Activated naive CD4-positive, alpha-beta T cell treated with anti-CD3 and anti-CD28 coated beads for 36 hours (primary cell): ENCODE data around the gene VPS37C. TPM values are rescaled to one million over a fixed set of nuclear protein-coding genes. Genes with fewer than 3 reads are reported as not detected.
"Not testable (repeated sequence)": the region's sequence is repeated elsewhere in the genome, so short reads cannot be mapped to it uniquely, and the experiment has no call there.

Source experiments
- CTCF ChIA-PET: fragments of 350-600 bp; sonication (Branson Sonifier 250); formaldehyde crosslinking; loops from one replicate; lab custom pipeline; 2021; ENCODE audit warnings: antibody characterized with exemption; lab: Charles Lee
- DNase-seq: peaks from one replicate; pipeline ENCODE4 v3.0.0-alpha.2; 2020
- H3K27ac Mint-ChIP-seq: one replicate; pipeline ENCODE4 v1.8.0; 2021; ENCODE audit warnings: mild to moderate bottlenecking, mixed read lengths
- H3K27me3 Mint-ChIP-seq: one replicate; pipeline ENCODE4 v1.8.0; 2021; ENCODE audit warnings: low read depth, mixed read lengths
- H3K36me3 Mint-ChIP-seq: one replicate; pipeline ENCODE4 v1.8.0; 2021; ENCODE audit warnings: low read depth, mixed read lengths
- H3K4me1 Mint-ChIP-seq: one replicate; pipeline ENCODE4 v1.8.0; 2021; ENCODE audit warnings: low read depth, mixed read lengths
- H3K4me3 Mint-ChIP-seq: one replicate; pipeline ENCODE4 v1.8.0; 2021; ENCODE audit warnings: mild to moderate bottlenecking, moderate library complexity, mixed read lengths
- H3K9me3 Mint-ChIP-seq: one replicate; pipeline ENCODE4 v1.8.0; 2021; ENCODE audit warnings: mixed read lengths
- intact Hi-C: fragments of 100-400 bp; cut with micrococcal nuclease; formaldehyde crosslinking; loops from one replicate; pipeline ENCODE4 v1.15.1; 2023
- total RNA-seq, 2 experiments: library from RNA; stranded (reverse); gene quantifications; one replicate each; pipeline ENCODE4 v1.2.3, GENCODE V29; 2021

VPS37C gene
- 1 to 10 TPM; 8.5 to 8.9 TPM for total RNA-seq

GRCh38 chr11:61161190-61162091, at the start of gene VPS37C:
TSS of gene VPS37C (minus strand) at chr11:61161426. CDS start at chr11:61138829, 22,597 bp downstream.
- Mint-ChIP-seq H3K4me3 (peak within 1 kb of the TSS; percentile 94), H3K36me3 (peaks cover 8% of the 10 kb centered on the region), H3K27me3 (no peaks in the 10 kb centered on the region), H3K4me1 (peaks cover 62% of the 10 kb centered on the region), H3K9me3 (no peaks in the 10 kb centered on the region), H3K27ac (peak within 1 kb of the TSS; percentile 93)
- DNase-seq: peak; percentile 91
- CTCF ChIA-PET: no interaction called here
- intact Hi-C loops: loop anchor here (1.0 to 10.0 kb wide), 13 partner anchors 26 to 1544 kb away; partner anchors contain the start of genes CCDC86, CD6, CPSF7 and DDB1

GRCh38 chr11:61210629-61211028, 49.4 kb upstream of the VPS37C start:
- H3K27ac Mint-ChIP-seq, CTCF ChIA-PET: not testable (repeated sequence)

GRCh38 chr11:61207636-61208310, 46.5 kb upstream of the VPS37C start:
- H3K9me3 Mint-ChIP-seq, H3K27ac Mint-ChIP-seq, H3K36me3 Mint-ChIP-seq, DNase-seq, H3K27me3 Mint-ChIP-seq, CTCF ChIA-PET, intact Hi-C loops, H3K4me3 Mint-ChIP-seq, H3K4me1 Mint-ChIP-seq: not testable (repeated sequence)

More at GRCh38 chr11:61210629-61211028, 49.4 kb upstream of the VPS37C start:
- H3K4me1 Mint-ChIP-seq, intact Hi-C loops, H3K36me3 Mint-ChIP-seq, H3K27me3 Mint-ChIP-seq, H3K4me3 Mint-ChIP-seq, DNase-seq, H3K9me3 Mint-ChIP-seq: not testable (repeated sequence)

- H3K4me1 Mint-ChIP-seq, H3K27ac Mint-ChIP-seq, H3K27me3 Mint-ChIP-seq, H3K36me3 Mint-ChIP-seq, H3K4me3 Mint-ChIP-seq, CTCF ChIA-PET, intact Hi-C loops, H3K9me3 Mint-ChIP-seq, DNase-seq: not testable (repeated sequence)
Observed at GRCh38 chr11:61204502-61205059, 43.4 kb upstream of the VPS37C start.

- CTCF ChIA-PET, H3K4me1 Mint-ChIP-seq: not testable (repeated sequence)
Observed at GRCh38 chr11:61203873-61204272, 42.6 kb upstream of the VPS37C start.

GRCh38 chr11:61202950-61203746, 41.9 kb upstream of the VPS37C start, which contains the start of gene PGA3:
TSS of gene PGA3 (plus strand) at chr11:61203515. CDS start at chr11:61203565, 50 bp downstream.
- H3K4me1 Mint-ChIP-seq, DNase-seq, H3K4me3 Mint-ChIP-seq, H3K27ac Mint-ChIP-seq, H3K36me3 Mint-ChIP-seq, H3K9me3 Mint-ChIP-seq, intact Hi-C loops, H3K27me3 Mint-ChIP-seq: not testable (repeated sequence)
- CTCF ChIA-PET: interaction anchor here (0.6 kb wide), 1 partner anchor 299 kb away, joined by 4 read pairs; no protein-coding TSS in a partner anchor

More at GRCh38 chr11:61203873-61204272, 42.6 kb upstream of the VPS37C start:
- H3K27me3 Mint-ChIP-seq, DNase-seq, H3K36me3 Mint-ChIP-seq, intact Hi-C loops, H3K4me3 Mint-ChIP-seq, H3K9me3 Mint-ChIP-seq, H3K27ac Mint-ChIP-seq: not testable (repeated sequence)

GRCh38 chr11:61201476-61201875, 40.2 kb upstream of the VPS37C start:
- intact Hi-C loops: no loop called here
- peaks cover 2% of the 10 kb centered on the region for H3K9me3 Mint-ChIP-seq
- CTCF ChIA-PET: interaction anchor here (0.6 to 1.0 kb wide), 3 partner anchors 16 to 370 kb away, joined by 3 read pairs; no protein-coding TSS in a partner anchor
- no peaks in the 10 kb centered on the region for H3K36me3 Mint-ChIP-seq
- no peak overlapping the region for H3K27ac Mint-ChIP-seq
- H3K4me3 Mint-ChIP-seq: no peak overlapping the region
- H3K27me3 Mint-ChIP-seq: peaks cover 2% of the 10 kb centered on the region
- no peaks in the 10 kb centered on the region for H3K4me1 Mint-ChIP-seq
- no peak for DNase-seq

GRCh38 chr11:61198948-61199523, 37.8 kb upstream of the VPS37C start:
- no peaks in the 10 kb centered on the region for H3K36me3 Mint-ChIP-seq
- H3K4me1 Mint-ChIP-seq: no peaks in the 10 kb centered on the region
- H3K4me3 Mint-ChIP-seq: no peak overlapping the region
- no peak for DNase-seq
- H3K9me3 Mint-ChIP-seq: peaks cover 2% of the 10 kb centered on the region
- no peak overlapping the region for H3K27ac Mint-ChIP-seq
- H3K27me3 Mint-ChIP-seq: peaks cover 2% of the 10 kb centered on the region
- CTCF ChIA-PET: no interaction called here
- intact Hi-C loops: no loop called here

- H3K27ac Mint-ChIP-seq: no peak overlapping the region
- no peak overlapping the region for H3K4me3 Mint-ChIP-seq
- CTCF ChIA-PET: no interaction called here
- no peaks in the 10 kb centered on the region for H3K4me1 Mint-ChIP-seq
- DNase-seq: no peak
- H3K36me3 Mint-ChIP-seq: no peaks in the 10 kb centered on the region
- intact Hi-C loops: no loop called here
- peaks cover 2% of the 10 kb centered on the region for H3K9me3 Mint-ChIP-seq
- H3K27me3 Mint-ChIP-seq: peaks cover 2% of the 10 kb centered on the region
Observed at GRCh38 chr11:61198361-61198760, 37.1 kb upstream of the VPS37C start.

- intact Hi-C loops: no loop called here
- CTCF ChIA-PET: interaction anchor here (1.1 to 2.1 kb wide), 2 partner anchors 9 to 297 kb away, joined by 3 to 7 read pairs; no protein-coding TSS in a partner anchor
Observed at GRCh38 chr11:61195719-61196118, 34.5 kb upstream of the VPS37C start.

GRCh38 chr11:61194981-61195695, 33.9 kb upstream of the VPS37C start:
- Mint-ChIP-seq H3K27ac (no peak overlapping the region), H3K4me3 (no peak overlapping the region), H3K27me3 (no peaks in the 10 kb centered on the region), H3K9me3 (peaks cover 2% of the 10 kb centered on the region), H3K4me1 (no peaks in the 10 kb centered on the region), H3K36me3 (no peaks in the 10 kb centered on the region)
- CTCF ChIA-PET: interaction anchor here (1.1 to 2.1 kb wide), 2 partner anchors 9 to 296 kb away, joined by 3 to 7 read pairs; no protein-coding TSS in a partner anchor
- no peak for DNase-seq
- intact Hi-C loops: no loop called here

More at GRCh38 chr11:61195719-61196118, 34.5 kb upstream of the VPS37C start:
- H3K27ac Mint-ChIP-seq: no peak overlapping the region
- H3K9me3 Mint-ChIP-seq: peaks cover 2% of the 10 kb centered on the region
- H3K36me3 Mint-ChIP-seq: no peaks in the 10 kb centered on the region
- H3K4me3 Mint-ChIP-seq: no peak overlapping the region
- H3K27me3 Mint-ChIP-seq: no peaks in the 10 kb centered on the region
- no peak for DNase-seq
- no peaks in the 10 kb centered on the region for H3K4me1 Mint-ChIP-seq
